ENCODE measurements around the gene OR7A5.
"Not testable (repeated sequence)": the region's sequence is repeated elsewhere in the genome, so short reads cannot be mapped to it uniquely, and the experiment has no call there.

Gene OR7A5

GRCh38 chr19:14782626-14783409 lies 52.2 kb downstream of the OR7A5 start:
- H3K27ac ChIP-seq: no peak overlapping the region
- TF ChIP-seq CTCF (IDR thresholded peaks at IDR 0.05): no peak
- no peak for TF ChIP-seq ZFX (IDR thresholded peaks at IDR 0.05; ENCODE audit: borderline replicate concordance)

GRCh38 chr19:14781713-14782536 lies 53.1 kb downstream of the OR7A5 start:
- not testable (repeated sequence) for H3K27ac ChIP-seq

- not testable (repeated sequence) for H3K27ac ChIP-seq
These were observed 54.3 kb downstream of the OR7A5 start for GRCh38 chr19:14780622-14781225.

- no peak overlapping the region for H3K27ac ChIP-seq
- TF ChIP-seq CTCF (IDR thresholded peaks at IDR 0.05): no peak
- TF ChIP-seq ZFX (IDR thresholded peaks at IDR 0.05; ENCODE audit: borderline replicate concordance): no peak
These were observed 55.8 kb downstream of the OR7A5 start for GRCh38 chr19:14779151-14779550.

GRCh38 chr19:14778110-14778845 lies 56.7 kb downstream of the OR7A5 start, which contains the start of gene ADGRE2:
ADGRE2 (minus strand) TSS chr19:14778560; CDS start chr19:14776756, 1,804 bp downstream.
- H3K27ac ChIP-seq: not testable (repeated sequence)

GRCh38 chr19:14777645-14778044 lies 57.3 kb downstream of the OR7A5 start:
- H3K27ac ChIP-seq: not testable (repeated sequence)

Measured in 22Rv1 (cell line).